Measurements from ENCODE around the gene MLPH.

GRCh38 chr2:237470914-237471313 lies 16.1 kb upstream of the MLPH start:
- TF ChIP-seq CTCF (conservative IDR thresholded peaks at IDR 0.05) (no peak), ZFX (IDR thresholded peaks at IDR 0.05) (no peak)

Data from C4-2B (cell line).